Measurements from ENCODE around the gene TECRL.

TECRL gene, protein sequence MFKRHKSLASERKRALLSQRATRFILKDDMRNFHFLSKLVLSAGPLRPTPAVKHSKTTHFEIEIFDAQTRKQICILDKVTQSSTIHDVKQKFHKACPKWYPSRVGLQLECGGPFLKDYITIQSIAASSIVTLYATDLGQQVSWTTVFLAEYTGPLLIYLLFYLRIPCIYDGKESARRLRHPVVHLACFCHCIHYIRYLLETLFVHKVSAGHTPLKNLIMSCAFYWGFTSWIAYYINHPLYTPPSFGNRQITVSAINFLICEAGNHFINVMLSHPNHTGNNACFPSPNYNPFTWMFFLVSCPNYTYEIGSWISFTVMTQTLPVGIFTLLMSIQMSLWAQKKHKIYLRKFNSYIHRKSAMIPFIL

DNA sequence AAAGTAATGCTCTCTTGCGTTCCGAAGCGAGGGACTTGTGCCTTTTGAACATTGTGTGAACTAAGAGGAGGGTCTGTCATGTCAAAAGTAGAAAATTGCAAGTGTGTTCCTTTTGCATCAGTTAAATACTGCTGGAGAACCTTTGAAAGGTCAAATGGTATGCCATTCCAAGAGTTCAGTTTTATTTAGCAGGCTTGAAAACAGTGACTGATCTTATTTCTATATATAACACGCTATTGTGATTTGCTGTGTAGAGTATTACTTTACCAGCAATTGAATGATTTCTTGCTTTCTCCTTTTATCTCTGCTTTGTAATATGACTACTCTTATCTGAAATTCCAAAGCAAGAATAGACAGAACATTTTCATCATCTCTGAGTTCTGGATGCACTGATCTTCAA is at the start of gene TECRL:
TECRL (minus strand) TSS at position 151 of the 400 bp plus-strand sequence; CDS start at position 52, 99 bp downstream.
- no peak for DNase-seq

DNA sequence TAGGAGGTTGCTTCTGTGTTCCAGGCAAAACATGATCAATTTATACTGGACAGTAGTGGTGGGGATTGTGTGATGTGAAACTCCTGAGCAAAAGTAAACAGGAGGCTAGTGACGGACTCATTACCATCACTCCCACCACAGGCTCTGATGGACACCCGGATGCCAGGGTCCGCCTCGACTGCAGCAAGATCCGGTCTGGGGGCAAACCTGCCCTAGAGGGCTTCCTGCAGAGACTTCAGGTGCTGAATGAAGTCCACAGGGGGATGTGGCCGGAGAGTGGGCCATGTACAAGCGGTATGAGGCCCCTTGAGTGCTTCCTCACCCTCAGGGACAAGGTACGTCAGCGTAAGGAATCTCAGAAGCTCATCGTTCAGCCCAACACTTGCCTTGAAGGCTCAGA is 23.4 kb upstream of the TECRL start:
- DNase-seq, result no peak

DNA sequence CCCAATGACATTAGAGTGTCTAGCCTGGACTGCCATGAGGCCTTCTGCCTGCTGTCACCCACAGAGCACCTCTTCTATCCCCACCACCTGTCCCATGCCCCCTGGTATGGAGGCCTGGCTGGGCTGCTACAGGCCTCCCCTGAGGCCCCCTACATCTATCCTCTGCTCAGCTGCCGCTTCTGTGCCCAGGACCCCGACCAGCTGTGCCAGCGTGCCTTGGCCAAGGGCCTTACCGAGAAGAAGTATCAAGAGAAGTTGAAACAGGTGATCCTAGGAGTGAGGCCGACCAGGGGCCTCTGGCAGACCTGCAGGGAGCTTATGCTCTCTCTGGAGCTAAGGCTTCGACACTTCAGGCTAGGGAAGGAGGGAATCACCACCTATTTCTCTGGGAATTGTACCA is 21.7 kb upstream of the TECRL start:
- no peak for DNase-seq

DNA sequence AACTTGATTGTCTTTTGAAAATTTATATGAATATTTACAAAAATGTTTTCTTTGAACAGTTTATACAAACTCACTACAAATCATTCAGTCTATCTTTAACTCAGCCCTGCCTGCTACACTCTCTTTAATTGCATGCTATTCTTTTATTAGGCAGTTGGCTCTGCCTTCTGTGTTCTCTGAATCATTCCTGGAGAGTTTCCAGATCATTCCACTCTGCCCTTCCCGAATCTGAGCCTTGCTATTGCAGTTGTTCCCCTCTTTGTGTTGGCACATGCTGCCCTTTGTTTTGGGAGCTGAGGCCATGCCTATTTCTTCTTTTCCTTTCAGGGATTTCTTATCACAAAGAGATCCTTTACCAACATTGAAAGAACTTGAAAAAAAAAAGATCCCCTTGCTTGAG is 8.7 kb upstream of the TECRL start:
- DNase-seq, result no peak

DNA sequence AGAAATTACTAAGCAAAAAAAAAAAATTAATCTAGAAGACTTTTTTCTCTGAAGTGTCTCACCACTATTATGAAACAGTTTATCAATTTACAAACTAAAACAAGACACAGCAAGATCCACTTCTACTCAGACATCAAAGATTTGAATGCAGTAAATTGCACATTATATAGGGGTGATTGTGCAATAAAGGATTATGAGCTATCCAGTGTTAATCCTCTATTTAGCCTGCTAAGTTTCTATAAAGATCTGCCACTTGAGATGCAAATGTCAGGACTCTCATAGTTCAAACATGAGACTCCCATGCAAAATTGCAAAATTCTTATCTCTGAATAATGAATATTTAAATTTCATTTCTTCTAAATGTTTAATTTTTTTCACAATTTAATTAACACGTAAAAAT is 2.2 kb downstream of the TECRL start:
- DNase-seq, result no peak

DNA sequence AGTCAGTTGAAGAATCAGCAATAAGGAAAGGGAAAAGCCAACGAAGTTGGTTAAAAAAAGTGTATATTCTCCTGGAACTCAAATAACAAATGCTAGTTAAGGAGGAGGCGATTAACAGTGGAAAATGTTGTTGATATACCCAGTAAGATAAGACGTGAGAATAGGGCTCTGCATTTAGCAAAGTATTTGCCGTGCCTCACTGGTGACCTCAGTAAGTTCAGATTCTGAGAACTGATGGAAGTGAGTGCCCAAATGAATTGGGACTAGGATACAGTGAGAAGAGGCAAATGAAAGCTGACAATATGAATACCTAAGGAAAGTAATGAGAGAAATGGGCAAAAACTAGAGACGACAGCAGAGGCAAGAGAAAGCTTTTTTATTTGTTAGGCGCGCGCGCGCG is 3.5 kb downstream of the TECRL start:
- no peak for DNase-seq

DNA sequence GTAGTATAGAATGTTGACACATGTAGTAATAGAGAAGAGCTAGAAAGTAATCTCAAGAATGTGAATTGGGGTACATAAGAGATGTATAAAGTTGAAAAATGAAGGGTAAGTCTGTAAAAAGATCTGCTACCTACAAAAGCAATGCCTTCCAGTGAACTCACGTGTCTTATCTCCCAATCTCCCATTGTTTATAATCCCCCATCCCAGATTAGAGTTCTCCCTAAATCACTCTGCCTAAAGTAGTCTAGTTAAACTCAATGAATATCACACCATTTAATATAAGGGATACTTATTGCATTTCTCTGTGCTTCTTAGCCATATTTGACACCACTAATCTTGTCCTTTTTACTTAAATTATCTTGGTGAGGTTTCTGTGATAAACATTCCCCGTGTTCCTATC is 6.6 kb downstream of the TECRL start:
- no peak for DNase-seq

DNA sequence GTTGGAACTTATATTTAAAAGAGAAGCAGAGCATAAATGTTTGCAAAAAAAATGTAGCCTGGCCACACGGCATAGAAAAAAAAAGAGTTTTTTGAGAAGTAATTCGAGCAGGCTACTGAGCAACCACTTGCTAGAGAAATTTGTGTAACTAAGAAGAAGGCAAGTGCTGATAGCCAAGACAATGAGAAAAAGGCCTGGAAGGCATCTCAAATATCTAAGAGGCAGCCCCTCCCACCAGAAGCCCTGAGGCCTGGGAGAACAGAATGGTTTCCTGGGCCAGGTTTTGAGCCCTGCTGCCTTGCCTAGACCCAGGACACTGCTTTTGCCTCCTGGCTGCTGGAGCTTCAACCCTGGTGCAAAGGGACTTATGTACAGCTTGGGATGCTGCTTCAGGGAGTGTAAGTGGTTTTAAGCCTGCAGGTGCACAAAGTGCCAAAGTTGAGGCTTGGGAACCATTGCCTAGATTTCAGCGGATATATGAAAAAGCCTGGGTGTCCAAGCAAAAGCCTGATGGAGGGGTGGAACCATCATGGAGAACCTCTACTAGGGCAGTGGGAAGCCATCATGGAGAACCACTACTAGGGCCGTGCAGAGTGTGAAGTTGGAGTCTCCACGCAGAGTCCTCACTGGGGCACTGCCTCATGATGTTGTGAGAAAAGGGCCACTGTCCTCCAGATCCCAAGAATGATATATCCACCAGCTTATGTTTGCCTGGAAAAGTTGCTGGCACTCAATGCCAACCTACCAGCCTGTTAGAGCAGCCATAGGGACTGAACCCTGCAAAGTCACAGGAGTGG is 9.7 kb downstream of the TECRL start:
- no peak for DNase-seq

DNA sequence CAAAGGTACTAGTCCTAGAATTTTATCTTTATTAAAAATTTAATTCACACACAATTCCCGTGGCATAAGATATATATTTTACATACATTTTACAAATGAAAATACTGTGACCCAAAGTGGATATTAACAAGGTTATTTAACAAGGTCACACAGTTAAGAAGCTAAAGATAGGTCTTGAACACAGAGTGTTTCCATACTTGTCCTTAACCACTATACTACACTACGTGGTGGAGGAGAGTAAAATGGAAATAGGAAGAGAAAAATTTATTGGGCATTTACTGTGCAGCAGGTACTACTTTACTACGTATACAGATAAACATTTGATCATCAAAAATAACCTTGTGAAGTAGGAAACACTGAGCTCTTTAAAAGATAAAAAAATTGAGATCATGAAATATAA is 14.8 kb downstream of the TECRL start:
- DNase-seq, result no peak

DNA sequence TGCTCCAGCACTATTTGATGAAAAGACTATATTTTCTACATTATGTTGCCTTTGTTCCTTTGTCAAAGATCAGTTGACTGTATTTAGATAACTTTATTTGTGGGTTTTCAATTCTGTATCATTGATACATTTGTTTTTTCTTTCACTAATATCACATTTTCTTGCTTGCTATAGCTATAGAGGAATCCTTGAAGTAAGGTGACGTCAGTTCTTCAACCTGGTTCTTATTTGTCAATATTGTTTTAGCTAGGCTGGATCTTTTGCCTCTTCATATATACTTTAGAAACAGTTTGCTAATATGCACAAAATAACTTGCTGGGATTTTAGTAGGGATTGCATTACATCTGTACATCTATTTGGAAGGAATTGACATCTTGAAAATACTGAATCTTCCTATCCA is 21.0 kb downstream of the TECRL start:
- no peak for DNase-seq

DNA sequence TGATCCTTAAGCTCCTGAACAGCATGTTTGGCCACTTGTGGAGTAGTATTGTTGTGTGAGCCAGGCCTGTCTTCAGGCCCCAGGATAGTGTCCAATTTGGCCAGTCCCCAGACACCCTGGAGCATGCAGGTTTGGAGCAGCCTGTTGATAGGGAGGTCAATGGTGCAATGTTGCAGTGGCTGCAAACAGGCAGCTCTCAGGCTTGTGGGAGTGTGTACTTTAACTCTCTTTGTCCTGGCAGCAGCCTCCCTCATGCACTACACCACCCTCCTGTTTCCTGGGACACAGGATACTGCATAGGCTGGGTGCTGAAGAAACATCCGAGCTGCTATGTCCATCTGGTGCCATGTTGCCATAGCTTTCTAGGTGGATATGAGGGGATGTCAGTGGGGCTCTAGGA is 24.0 kb downstream of the TECRL start:
- no peak for DNase-seq

DNA sequence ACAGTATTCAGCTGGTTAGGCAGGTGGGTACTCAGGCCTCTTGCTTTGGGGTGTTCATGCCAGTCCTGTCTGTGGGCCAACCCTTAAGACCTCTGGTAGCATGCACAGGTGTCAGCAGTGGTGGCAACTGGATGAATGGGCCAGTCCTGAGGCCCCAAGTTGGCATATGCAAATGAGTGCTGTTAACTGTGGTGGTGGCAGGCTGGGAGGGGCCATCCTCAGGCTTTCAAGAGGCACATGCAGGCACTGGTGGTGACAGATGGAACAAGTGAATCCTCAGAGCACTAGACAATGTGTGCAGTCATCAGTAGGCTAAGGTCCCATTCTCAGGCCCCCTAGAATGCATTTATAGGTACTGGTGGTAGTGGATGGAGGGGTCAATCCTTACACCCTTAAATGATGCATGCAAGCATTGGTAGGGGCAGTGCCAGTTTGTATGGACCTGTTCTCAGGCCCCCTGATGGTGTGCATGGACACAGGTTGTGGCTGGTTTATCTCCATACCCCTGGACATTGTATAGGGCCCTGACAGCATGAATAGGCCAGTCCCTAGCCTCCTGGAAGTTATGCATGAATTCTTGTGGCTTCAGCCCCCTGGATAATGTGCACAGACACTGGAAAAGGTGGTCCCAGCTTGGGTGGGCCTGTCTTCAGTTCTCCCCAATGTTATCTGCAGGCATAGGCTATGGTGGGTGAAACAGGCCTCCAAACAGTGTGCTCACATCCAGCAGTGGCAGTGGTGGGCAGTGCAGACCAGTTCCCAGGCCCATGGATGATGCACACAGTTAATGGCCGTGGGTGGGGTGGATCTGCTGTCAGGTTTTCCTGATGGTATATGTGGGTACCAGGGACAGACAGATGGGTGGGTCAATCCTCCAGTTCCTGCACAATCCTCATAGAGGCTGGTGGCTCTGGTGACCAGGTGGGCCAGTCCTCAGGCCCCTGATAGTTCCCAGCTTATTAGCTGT is 24.7 kb downstream of the TECRL start:
- no peak for DNase-seq

DNA sequence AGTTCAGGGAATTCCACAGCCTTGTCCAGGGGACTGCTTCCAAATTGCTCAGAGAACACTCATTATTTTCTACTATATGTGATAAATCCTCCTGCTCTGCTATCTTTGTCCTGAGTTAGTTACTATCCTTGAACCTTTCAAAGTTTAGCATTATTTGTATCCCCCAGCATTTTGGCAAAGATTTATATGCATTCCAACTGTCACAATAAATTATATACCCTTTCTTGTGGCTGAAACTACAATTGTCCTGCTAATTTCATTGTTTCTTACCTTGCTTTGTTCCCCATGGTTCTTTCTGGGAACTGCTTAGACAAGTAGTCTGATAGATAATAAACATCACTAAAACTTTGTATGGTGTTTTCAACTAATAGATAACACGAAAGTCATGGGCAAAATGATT is 40.5 kb downstream of the TECRL start:
- no peak for DNase-seq

DNA sequence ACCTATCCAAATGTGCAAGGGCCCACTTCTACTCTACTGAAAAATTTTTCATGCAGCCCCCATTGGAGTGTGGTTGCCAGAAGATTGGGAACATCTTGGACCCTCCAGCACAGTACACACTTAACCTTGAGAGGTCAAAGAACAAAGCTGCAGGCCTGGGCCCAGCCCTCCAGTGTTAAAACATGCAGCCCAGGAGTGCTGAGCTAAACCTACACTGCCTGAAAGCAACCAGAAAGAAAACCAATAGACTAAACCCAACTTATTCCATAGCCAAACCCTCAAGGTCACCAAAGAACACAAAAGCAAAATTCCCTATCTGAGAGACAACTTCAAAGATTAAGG is 47.9 kb downstream of the TECRL start:
- no peak for DNase-seq

DNA sequence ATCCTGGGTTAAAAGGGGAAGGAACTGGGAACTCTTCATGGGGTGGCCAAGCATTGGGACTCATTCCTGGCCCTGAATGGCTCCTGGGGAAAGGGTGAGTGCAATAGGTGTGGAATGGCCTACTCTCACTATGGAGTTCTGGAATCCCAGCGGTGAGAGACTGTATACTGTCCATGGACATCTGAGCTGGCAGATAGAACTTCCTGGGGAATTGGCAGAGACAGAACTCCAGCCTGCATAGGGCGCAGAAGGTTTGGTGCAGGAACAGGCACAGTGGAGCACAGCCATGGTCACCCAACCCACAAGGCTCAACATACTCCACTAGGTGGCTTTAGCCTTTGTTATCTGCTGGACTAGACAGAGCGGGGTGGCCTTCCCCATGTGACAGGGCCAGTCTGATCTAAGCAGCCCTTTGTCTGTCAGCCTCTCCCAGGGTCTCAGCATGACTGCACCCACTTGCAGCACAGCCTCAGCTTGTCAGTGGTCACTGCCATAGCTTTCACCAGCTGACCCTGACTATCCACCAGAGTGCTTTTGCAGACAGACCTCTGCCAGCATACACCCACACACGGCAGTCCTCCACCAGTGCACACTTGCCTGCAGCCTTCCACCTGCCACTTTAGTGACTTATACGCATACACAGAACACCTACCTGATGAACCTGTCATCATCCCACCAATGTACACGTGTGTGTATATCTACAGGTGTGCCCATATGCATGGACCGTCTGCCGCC is 48.4 kb downstream of the TECRL start:
- no peak for DNase-seq

DNA sequence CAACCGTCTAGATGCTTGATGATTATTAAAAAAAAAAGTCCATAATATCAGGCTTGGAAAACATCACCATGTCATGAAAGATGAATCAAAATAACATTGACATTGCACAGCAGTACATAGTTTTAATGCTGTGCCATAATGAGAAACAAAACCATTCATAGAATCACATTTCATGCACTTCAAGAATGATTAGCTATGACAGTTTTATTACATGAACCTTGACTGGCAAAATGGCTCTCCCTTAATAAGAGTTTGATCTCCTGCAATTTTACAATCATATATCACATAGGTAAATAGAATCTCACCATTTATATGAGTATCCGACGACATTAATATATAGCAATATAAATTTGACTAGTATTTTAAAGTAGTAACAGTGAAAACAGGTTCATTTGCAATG is 49.8 kb downstream of the TECRL start:
- DNase-seq, result no peak

DNA sequence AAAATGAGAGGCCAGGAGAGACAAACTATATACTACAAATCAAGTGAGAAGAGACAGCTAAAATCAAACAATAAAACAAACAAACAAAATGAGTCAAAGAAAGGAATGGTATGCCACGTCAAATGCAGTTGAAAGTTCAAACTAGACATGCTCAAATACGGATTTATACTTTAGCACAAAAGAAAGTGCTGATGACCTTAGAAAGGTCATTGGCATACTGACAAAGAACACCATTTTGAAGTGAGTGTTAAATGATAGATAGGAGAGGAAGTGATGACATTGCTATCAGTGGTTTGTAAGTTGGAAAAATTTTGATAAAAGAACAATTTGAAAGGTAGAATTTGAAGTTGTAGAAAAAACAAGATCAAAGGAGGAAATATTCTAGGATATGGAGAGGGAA is 55.3 kb downstream of the TECRL start:
- DNase-seq, result no peak

DNA sequence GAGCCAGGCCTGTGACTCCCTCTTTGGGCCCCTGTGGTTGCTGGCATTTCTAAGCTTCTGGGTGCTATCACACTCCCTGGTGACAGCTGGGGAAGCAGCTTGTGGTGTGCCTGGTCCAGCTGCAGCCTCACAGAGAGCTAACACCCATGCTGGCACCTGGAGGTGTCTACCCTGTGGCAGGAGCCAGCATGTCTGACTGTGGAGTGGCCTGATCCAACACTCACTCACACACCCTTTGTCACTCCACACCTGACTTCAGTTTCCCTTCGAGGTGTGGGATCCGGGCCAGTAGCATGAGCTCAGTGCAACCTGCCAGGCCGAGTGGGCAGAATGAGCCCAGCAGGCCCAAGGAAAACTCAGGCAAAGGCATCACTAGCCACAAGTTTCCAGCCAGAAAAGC is 67.5 kb downstream of the TECRL start:
- no peak for DNase-seq

DNA sequence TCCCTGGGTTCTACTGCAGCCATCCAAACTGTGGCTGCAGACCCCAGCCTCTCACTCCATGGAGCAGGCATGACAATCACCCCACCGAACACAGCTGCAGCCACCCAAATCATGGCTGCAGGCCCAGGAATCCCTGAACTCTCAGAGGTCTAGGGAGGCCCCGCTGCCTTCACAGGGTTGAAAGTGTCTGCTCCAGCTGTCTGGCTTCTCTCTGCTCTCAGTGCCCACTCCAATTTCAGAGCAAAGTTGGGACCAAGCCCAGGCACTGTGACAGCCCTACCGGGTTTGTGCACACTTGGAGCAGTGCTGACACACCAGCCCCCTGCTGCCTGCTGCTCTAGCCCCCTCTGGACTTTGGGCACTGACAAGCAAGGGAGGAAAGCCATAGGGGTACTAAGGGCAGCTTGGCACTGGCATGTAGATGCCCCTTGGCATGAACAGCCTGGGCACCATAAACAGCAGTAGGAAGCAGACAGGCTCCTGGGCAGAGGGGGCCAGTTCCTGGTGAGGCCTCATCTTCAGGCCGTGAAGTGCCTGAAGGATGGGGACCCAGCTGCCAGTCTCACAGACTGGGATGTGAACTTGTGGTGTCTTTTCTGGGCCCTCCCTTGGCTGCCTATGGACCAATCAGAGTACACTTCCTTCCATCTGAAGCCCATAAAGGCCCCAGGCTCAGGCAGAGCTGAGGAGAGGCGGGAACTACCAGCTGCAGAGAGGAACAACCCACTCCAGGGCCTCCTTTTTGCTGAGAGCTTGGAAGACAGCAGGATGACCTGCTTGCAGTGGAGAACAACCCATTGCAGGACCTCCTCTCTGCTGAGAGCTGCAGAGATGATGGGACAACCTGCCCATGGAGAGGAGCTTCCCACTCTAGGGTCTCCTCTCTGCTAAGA is 68.8 kb downstream of the TECRL start:
- no peak for DNase-seq

DNA sequence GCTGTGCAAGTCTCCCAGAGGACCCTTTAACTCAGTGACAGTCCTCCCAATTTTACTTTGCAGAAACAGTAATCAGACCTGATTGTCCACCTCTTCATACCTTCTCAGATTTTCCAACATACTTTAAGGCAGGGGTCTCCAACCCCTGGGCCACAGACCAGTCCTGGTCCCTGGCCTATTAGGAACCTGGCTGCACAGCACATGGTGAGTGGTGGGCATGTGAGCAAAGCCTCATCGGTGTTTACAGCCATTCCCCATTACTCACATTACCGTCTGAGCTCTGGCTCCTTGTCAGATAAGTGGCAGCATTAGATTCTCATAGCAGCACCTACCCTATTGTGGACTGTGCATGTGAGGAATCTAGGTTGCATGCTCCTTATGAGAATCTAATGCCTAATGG is 74.3 kb downstream of the TECRL start:
- DNase-seq, result no peak

DNA sequence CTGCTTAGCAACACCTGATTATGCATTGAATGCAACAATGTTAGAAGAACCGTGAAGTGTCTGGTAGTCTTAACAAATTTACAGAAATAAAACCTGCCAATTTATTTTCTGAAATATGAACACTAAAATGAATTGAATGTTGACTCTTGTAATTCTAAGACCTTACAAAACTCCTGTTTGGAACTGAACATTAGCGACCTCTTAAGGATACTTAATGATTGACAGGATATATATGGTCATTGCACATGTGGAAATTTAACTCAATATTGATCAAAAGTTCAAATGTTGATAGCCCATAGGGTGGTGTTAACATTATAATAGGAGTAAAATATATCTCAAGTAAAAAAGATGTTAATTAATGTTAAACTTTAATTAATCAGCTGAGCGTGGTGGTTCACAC is 79.1 kb downstream of the TECRL start:
- no peak for DNase-seq

DNA sequence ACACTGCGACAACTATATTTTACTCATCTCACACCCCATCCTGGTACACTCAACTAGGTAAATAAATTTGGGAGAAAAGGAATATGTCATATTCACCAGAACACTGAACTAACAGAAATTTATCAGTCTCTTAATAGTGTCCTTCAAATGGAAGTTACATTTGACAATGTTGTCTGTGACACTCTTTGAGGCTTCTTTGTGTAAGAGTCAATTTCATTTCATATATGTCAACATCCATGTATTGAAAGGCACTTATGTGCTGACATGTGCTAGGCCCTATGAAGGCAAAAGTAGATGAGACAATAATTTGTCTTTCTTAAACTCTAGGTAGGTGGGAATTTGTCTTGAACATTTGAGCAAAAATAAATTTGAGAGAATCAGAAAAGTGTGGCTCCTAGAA is 82.0 kb downstream of the TECRL start:
- DNase-seq, result no peak
